Endothelial cell of umbilical vein (primary cell): ENCODE measurements around the gene FES. TPM values are rescaled to one million over a fixed set of nuclear protein-coding genes. Genes with fewer than 3 reads are reported as not detected.

Source experiments
- BruUV-seq: library from RNA; stranded (reverse); fragments of 400-500 nt; replicated peaks from 2 replicates; lab custom pipeline; 2021; lab: Mats Ljungman, UMichigan
- CTCF ChIA-PET: fragments of 300-600, 350-600 bp; sonication (Branson Sonifier 250); formaldehyde crosslinking; loops from one replicate; lab custom pipeline; 2021; ENCODE audit warnings: antibody characterized with exemption, inconsistent platforms; lab: Charles Lee
- POLR2A ChIA-PET: fragments of 300-600, 350-600 bp; sonication (Branson Sonifier 250); formaldehyde crosslinking; loops from one replicate; lab custom pipeline; 2021; ENCODE audit warnings: antibody characterized with exemption, inconsistent platforms; lab: Charles Lee
- DNase-seq: peaks from one replicate; pipeline ENCODE4 v3.0.0-alpha.2; 2011; ENCODE audit warnings: low read depth, low spot score
- FAIRE-seq: peaks from 2 replicates; lab custom pipeline; 2011; peaks lifted over from hg19 to GRCh38; lab: Jason Lieb, UNC
- H2AFZ ChIP-seq: 2 replicates; pipeline ENCODE4 v1.6.0; 2012; ENCODE audit warnings: low read depth, low read length, control low read depth, inconsistent platforms
- H3K27ac ChIP-seq: 2 replicates; pipeline ENCODE4 v1.5.1; 2011; ENCODE audit warnings: low read depth, mild to moderate bottlenecking, control low read depth, low read length, moderate library complexity; ENCODE audit not compliant: insufficient read depth
- H3K27me3 ChIP-seq, 2 experiments: 2 replicates each; pipeline versions ENCODE4 v1.6.0 to v1.6.1; 2011; ENCODE audit warnings: low read length in 2 of 2, mixed read lengths in 1 of 2; ENCODE audit not compliant: control insufficient read depth in 2 of 2, insufficient read depth in 2 of 2
- H3K36me3 ChIP-seq, 2 experiments: 2 replicates in 1 of 2; 3 replicates in 1 of 2; pipeline ENCODE4 v1.5.1; 2011; ENCODE audit warnings: low read length in 2 of 2, mild to moderate bottlenecking in 1 of 2, moderate library complexity in 1 of 2; ENCODE audit not compliant: control insufficient read depth in 2 of 2, insufficient read depth in 2 of 2; ENCODE audit errors: extremely low read depth in 1 of 2
- H3K4me1 ChIP-seq: 3 replicates; pipeline ENCODE4 v1.5.1; 2011; ENCODE audit warnings: mild to moderate bottlenecking, low read length; ENCODE audit not compliant: control insufficient read depth, insufficient read depth; ENCODE audit errors: extremely low read depth
- H3K4me2 ChIP-seq: 2 replicates; pipeline ENCODE4 v1.6.1; 2011; ENCODE audit warnings: low read length, control low read depth, mixed read lengths; ENCODE audit not compliant: insufficient read depth
- H3K4me3 ChIP-seq, 3 experiments: fragments of 200-600 bp in 1 of 3; sonication (generic), shearing (Covaris generic) in 1 of 3; replicated peaks in 1 of 3; 2 replicates each; pipeline ENCODE4 v1.5.1; 2011 to 2016; ENCODE audit warnings: control low read depth in 3 of 3, low read length in 3 of 3, mild to moderate bottlenecking in 2 of 3, inconsistent platforms in 1 of 3, low read depth in 1 of 3, moderate library complexity in 1 of 3; ENCODE audit not compliant: insufficient read depth in 1 of 3
- H3K79me2 ChIP-seq: 2 replicates; pipeline ENCODE4 v1.6.0; 2012; ENCODE audit warnings: low read length, inconsistent platforms; ENCODE audit not compliant: control insufficient read depth, insufficient read depth
- H3K9ac ChIP-seq: replicated peaks from 2 replicates; pipeline ENCODE3; 2011; ENCODE audit warnings: low read length, control low read depth; ENCODE audit not compliant: insufficient read depth; ENCODE audit errors: extremely low read depth
- H3K9me1 ChIP-seq: replicated peaks from 3 replicates; pipeline ENCODE4 v1.6.0; 2011; ENCODE audit warnings: mild to moderate bottlenecking, low read length; ENCODE audit not compliant: control insufficient read depth, insufficient read depth; ENCODE audit errors: extremely low read depth
- H3K9me3 ChIP-seq: replicated peaks from 2 replicates; pipeline ENCODE4 v1.5.1; 2012; ENCODE audit warnings: low read length, inconsistent platforms; ENCODE audit not compliant: control insufficient read depth, insufficient read depth
- H4K20me1 ChIP-seq: replicated peaks from 2 replicates; pipeline ENCODE3; 2011; ENCODE audit warnings: mild to moderate bottlenecking, low read length; ENCODE audit not compliant: control insufficient read depth, insufficient read depth; ENCODE audit errors: extremely low read depth
- EZH2 ChIP-seq: IDR thresholded peaks from 2 replicates; pipeline ENCODE4 v1.6.1; 2012; ENCODE audit warnings: borderline replicate concordance, low read depth, mild to moderate bottlenecking, moderate library complexity, low read length, inconsistent platforms; ENCODE audit not compliant: severe bottlenecking
- GATA2 ChIP-seq: IDR thresholded peaks from 2 replicates; pipeline ENCODE4 v1.7.0; 2011; ENCODE audit warnings: low read depth, mild to moderate bottlenecking, moderate library complexity, mixed read lengths, low read length; ENCODE audit not compliant: insufficient read length, insufficient read depth
- JUN ChIP-seq: IDR thresholded peaks from 2 replicates; pipeline ENCODE4 v1.6.1; 2011; ENCODE audit warnings: borderline replicate concordance, low read depth; ENCODE audit not compliant: insufficient read length, insufficient read depth
- MYC ChIP-seq: IDR thresholded peaks from one replicate; pipeline ENCODE4 v1.6.1; 2011; ENCODE audit warnings: mild to moderate bottlenecking, low read depth, low read length
- POLR2A ChIP-seq: IDR thresholded peaks from 2 replicates; pipeline ENCODE4 v1.6.1; 2012; ENCODE audit warnings: low read depth, mild to moderate bottlenecking, control low read depth, low read length
- POLR2AphosphoS5 ChIP-seq: IDR thresholded peaks from 2 replicates; pipeline ENCODE4 v1.6.1; 2012; ENCODE audit warnings: low read depth, mild to moderate bottlenecking, control low read depth, low read length, moderate library complexity; ENCODE audit not compliant: insufficient read depth
- dilution Hi-C: fragments of 300-500 bp; cut with MboI; formaldehyde crosslinking; loops from one replicate; pipeline ENCODE4 v1.15.0; 2019; ENCODE audit warnings: low sequenced_read_pairs; ENCODE audit not compliant: extremely low pct_ligation_motif_present
- intact Hi-C: fragments of 100-400 bp; cut with micrococcal nuclease; formaldehyde crosslinking; loops from one replicate; pipeline ENCODE4 v1.10.0; 2022
- polyA plus RNA-seq, 4 experiments: library from polyadenylated mRNA; depleted of rRNA in 3 of 4; stranded (reverse) in 3 of 4; unstranded in 1 of 4; fragments of >200 nt; gene quantifications; 2 replicates each; pipeline versions ENCODE4 v1.2.1 to v1.2.3, GENCODE V29; 2011 to 2012; ENCODE audit warnings: missing spikeins in 1 of 4
- total RNA-seq: library from RNA; stranded (reverse); gene quantifications from 2 replicates; pipeline ENCODE4 v1.2.3, GENCODE V29; 2021

FES gene
- total and polyA plus RNA-seq, 2 donors (not counting 3 experiments of a cell fraction or from before 2014, with no cell fraction given): 41.5 to 58.1 TPM

- DNase-seq: no peak
- TF ChIP-seq MYC (no peak), GATA2 (no peak), JUN (no peak), POLR2A (no peak), POLR2AphosphoS5 (no peak)
- intact Hi-C loops (no loop called here), dilution Hi-C loops (no loop called here)
- Histone ChIP-seq H2AFZ (peak within 1 kb of the TSS; percentile 39), H3K4me2 (peak within 1 kb of the TSS; percentile 39), H3K9me3 (no peaks in the 10 kb centered on the region), H3K36me3 (no peaks in the 10 kb centered on the region), H3K9ac (peak within 1 kb of the TSS; percentile 68), H3K4me3 (no peak within 1 kb of the TSS), H3K27ac (peak within 1 kb of the TSS; percentile 89), H3K27me3 (no peaks in the 10 kb centered on the region), H3K4me1 (peaks cover 30% of the 10 kb centered on the region), H4K20me1 (no peaks in the 10 kb centered on the region), H3K79me2 (peaks cover 24% of the 10 kb centered on the region), H3K9me1 (no peaks in the 10 kb centered on the region)
- POLR2A ChIA-PET: no interaction called here
- no peak for FAIRE-seq
- CTCF ChIA-PET: interaction anchor here (4.0 kb wide), 1 partner anchor 220 kb away, joined by 15 read pairs; no protein-coding TSS in a partner anchor
- no TSS peak for BruUV-seq
These were observed 16.0 kb upstream of the FES start, which contains the start of gene FURIN for GRCh38 chr15:90868261-90868689. FURIN (plus strand) TSS chr15:90868588; CDS start chr15:90875741, 7,153 bp downstream.

DNA sequence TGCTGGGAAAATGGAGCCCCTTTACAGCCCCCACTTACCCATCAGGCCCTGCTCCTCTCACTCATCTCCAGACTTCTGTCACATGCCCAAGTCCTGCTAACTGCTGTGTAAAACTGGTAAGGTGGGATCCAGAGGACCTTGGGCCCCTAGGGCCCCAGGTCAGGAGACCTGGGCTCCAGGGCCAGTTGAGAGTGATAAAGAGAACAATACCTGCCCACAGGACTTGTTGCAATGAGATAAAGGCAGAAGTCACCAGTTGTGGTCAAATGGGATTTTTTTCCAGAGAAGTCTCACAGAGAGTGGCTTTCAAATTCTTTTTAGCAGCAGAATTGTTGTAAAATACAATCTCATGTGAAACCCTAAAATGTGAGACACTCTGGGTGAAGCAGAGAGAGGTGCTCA is 15.2 kb upstream of the FES start:
- H4K20me1 ChIP-seq: no peaks in the 10 kb centered on the region
- dilution Hi-C loops (no loop called here), intact Hi-C loops (loop anchor here (1.0 kb wide), 3 partner anchors 15 to 221 kb away; partner anchors contain the start of genes BLM and FES)
- CTCF ChIA-PET: interaction anchor here (3.4 to 4.0 kb wide), 2 partner anchors 16 to 221 kb away, joined by 15 to 26 read pairs; partner anchors contain the start of gene FES
- no peaks in the 10 kb centered on the region for H3K27me3 ChIP-seq
- H3K4me3 ChIP-seq: no peak overlapping the region
- DNase-seq: no peak
- TF ChIP-seq EZH2: no peak
- no peaks in the 10 kb centered on the region for H3K9me1 ChIP-seq
- H3K9me3 ChIP-seq: no peaks in the 10 kb centered on the region
- H3K79me2 ChIP-seq: peaks cover 32% of the 10 kb centered on the region
- H2AFZ ChIP-seq: peak overlapping the region; percentile 39
- FAIRE-seq: no peak
- peak overlapping the region; percentile 89 for H3K27ac ChIP-seq
- peak overlapping the region; percentile 68 for H3K9ac ChIP-seq
- BruUV-seq: no TSS peak
- H3K36me3 ChIP-seq: no peaks in the 10 kb centered on the region
- POLR2A ChIA-PET: no interaction called here
- H3K4me1 ChIP-seq: peaks cover 39% of the 10 kb centered on the region
- peak overlapping the region; percentile 39 for H3K4me2 ChIP-seq
